Measurements from ENCODE around the gene ZSWIM6. TPM values are rescaled to one million over a fixed set of nuclear protein-coding genes. Genes with fewer than 3 reads are reported as not detected.

The ZSWIM6 gene
- total RNA-seq, 1 experiment from 2014 or later: 10.8 TPM

GRCh38 chr5:61536922-61537321 is 204.9 kb downstream of the ZSWIM6 start:
- DNase-seq (ENCODE audit: low read depth, low spot score) (no peak), ATAC-seq (no peak)
- Histone ChIP-seq H3K4me1 (ENCODE audit: control insufficient read depth, insufficient read depth, low read length) (no peaks in the 10 kb centered on the region), H3K27ac (ENCODE audit: low read length) (no peak overlapping the region), H3K36me3 (ENCODE audit: control insufficient read depth, insufficient read depth, low read length) (no peaks in the 10 kb centered on the region; the same call in 1 of the 2 replicates), H3K27me3 (ENCODE audit: control insufficient read depth, insufficient read depth, low read length) (no peaks in the 10 kb centered on the region), H3K9me3 (ENCODE audit: control insufficient read depth, insufficient read depth, low read depth, low read length) (peaks cover 3% of the 10 kb centered on the region; the same call in 1 of the 2 replicates), H3K4me3 (ENCODE audit: low read depth in 2 of 2, low read length in 2 of 2) (no peak overlapping the region)
- BruUV-seq (replicated peaks): no TSS peak
- ChIA-PET POLR2A (no interaction called here), CTCF (no interaction called here)
- in situ Hi-C loops (cut with HindIII; ENCODE audit: low pct_unique_long_range_greater_than_20kb, low sequenced_read_pairs) (no loop called here), intact Hi-C loops (cut with micrococcal nuclease; ENCODE audit: unreplicated experiment) (no loop called here)
- TF ChIP-seq REST (IDR thresholded peaks at IDR 0.05; ENCODE audit: insufficient read depth in 1 of 2, low read depth in 2 of 2, low read length in 1 of 2) (no peak), CTCF (IDR thresholded peaks at IDR 0.05) (no peak), POLR2AphosphoS5 (IDR thresholded peaks at IDR 0.05; ENCODE audit: low read depth, low read length) (no peak), TCF7L2 (IDR thresholded peaks at IDR 0.05; ENCODE audit: low read depth, low read length) (no peak), SIN3A (IDR thresholded peaks at IDR 0.05; ENCODE audit: borderline replicate concordance, insufficient read depth, low read depth, low read length) (no peak)

- ATAC-seq: no peak
- CTCF ChIA-PET: no interaction called here
- POLR2A ChIA-PET: no interaction called here
These were observed 206.9 kb downstream of the ZSWIM6 start for GRCh38 chr5:61538722-61539501.

More at GRCh38 chr5:61538722-61539501, 206.9 kb downstream of the ZSWIM6 start:
- H3K27ac ChIP-seq (ENCODE audit: low read length): no peak overlapping the region
- no TSS peak for BruUV-seq (replicated peaks)
- H3K36me3 ChIP-seq (ENCODE audit: control insufficient read depth, insufficient read depth, low read length): peaks cover 6% of the 10 kb centered on the region
- H3K4me1 ChIP-seq (ENCODE audit: control insufficient read depth, insufficient read depth, low read length): no peaks in the 10 kb centered on the region
- in situ Hi-C loops (cut with HindIII; ENCODE audit: low pct_unique_long_range_greater_than_20kb, low sequenced_read_pairs) (no loop called here), intact Hi-C loops (cut with micrococcal nuclease; ENCODE audit: unreplicated experiment) (no loop called here)
- TF ChIP-seq SIN3A (IDR thresholded peaks at IDR 0.05; ENCODE audit: borderline replicate concordance, insufficient read depth, low read depth, low read length) (no peak), REST (IDR thresholded peaks at IDR 0.05; ENCODE audit: insufficient read depth in 1 of 2, low read depth in 2 of 2, low read length in 1 of 2) (no peak), POLR2AphosphoS5 (IDR thresholded peaks at IDR 0.05; ENCODE audit: low read depth, low read length) (no peak), CTCF (IDR thresholded peaks at IDR 0.05) (no peak)
- no peaks in the 10 kb centered on the region for H3K27me3 ChIP-seq (ENCODE audit: control insufficient read depth, insufficient read depth, low read length)
- DNase-seq (ENCODE audit: low read depth, low spot score): no peak
- H3K9me3 ChIP-seq (ENCODE audit: control insufficient read depth, insufficient read depth, low read depth, low read length): peaks cover 16% of the 10 kb centered on the region; the same call in 1 of the 2 replicates
- no peak overlapping the region for H3K4me3 ChIP-seq (ENCODE audit: low read depth in 2 of 2, low read length in 2 of 2)
